NCI-H460 (cell line): ENCODE measurements around the gene SFRP4. TPM values are rescaled to one million over a fixed set of nuclear protein-coding genes. Genes with fewer than 3 reads are reported as not detected.

Source experiments
- DNase-seq: peaks from one replicate; pipeline ENCODE4 v3.0.0-alpha.2; 2016; ENCODE audit warnings: low read depth; ENCODE audit errors: extremely low read depth
- total RNA-seq: library from RNA; depleted of rRNA; stranded (reverse); fragments of >200 nt; shearing (Covaris generic); gene quantifications from 2 replicates; pipeline ENCODE4 v1.2.3, GENCODE V29; 2014

The SFRP4 gene
- total RNA-seq, 1 experiment from 2014 or later: 0.27 TPM

- DNase-seq: no peak
Observed at GRCh38 chr7:37927773-37928444, 11.3 kb upstream of the SFRP4 start.

DNA sequence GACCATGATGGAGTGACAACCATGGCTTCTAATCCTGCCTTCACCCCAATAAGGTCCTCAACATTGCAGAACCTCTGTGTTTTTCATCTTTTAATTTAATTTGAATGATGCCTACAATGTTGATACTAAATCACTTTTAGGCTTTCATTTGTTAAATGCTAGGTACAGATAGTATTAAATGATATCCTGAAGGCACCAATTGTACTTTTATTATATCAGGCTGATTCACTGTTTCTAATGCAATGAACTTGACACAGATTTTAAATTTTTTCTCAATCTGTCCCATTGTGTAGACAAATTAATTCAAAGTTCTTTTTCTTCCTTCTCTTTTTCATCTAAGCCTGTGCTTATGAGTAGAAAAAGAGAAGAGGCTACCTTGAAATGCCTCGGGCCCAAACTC, 9.0 kb upstream of the SFRP4 start:
- no peak for DNase-seq

DNA sequence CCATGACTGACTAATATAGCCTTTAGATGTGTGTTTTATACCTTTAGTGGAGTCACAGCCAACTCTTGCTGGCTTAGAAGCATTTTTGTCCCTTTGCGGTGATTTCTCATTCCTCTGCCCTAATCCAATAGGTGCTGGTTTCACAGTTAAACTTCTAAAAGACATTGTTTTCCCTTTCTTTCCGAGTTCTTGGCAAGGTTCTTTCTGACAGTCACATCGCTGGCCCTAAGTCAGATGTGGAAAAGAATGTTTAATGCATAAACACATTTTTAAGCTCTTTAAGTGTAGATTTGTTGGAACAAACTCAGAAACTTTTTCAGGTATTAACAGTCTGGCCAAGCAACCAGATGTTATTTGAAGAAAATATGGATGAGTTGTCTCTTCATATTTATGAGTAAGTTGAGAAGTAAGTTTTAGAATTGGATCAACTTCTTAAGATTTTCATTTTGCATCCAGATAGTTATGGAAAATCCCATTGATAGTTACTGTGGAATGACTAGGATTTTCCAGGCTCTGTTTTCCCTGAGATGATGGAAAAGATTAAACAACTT, 7.9 kb upstream of the SFRP4 start:
- no peak for DNase-seq

GRCh38 chr7:37923996-37924395, 7.4 kb upstream of the SFRP4 start:
- DNase-seq: no peak

DNA sequence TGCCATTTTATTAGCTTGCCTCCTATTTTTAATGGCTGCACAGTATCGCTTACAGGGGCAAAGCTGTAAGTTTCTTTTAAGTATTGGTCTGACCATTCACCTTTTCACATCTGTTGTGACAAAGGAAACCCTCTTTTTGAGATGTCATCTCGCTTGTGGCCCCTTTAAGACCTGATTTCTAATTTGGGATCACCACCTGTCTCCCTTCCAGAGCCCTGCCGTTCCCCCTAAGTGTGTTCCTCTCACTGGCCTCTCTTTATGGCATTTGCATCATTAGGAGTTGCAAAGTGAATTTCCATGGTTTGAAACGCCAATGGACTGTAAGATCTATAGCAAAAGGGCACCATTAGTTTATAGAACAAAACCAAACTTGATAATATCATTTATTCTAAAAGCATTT, 5.3 kb upstream of the SFRP4 start:
- no peak for DNase-seq

GRCh38 chr7:37920849-37921805, 4.5 kb upstream of the SFRP4 start:
- DNase-seq: peak; percentile 53

- peak; percentile 84 for DNase-seq
Observed at GRCh38 chr7:37920305-37920848, 3.8 kb upstream of the SFRP4 start, which contains the start of gene EPDR1. TSS of gene EPDR1 (plus strand) at chr7:37920640. CDS start at chr7:37920940, 300 bp downstream.

DNA sequence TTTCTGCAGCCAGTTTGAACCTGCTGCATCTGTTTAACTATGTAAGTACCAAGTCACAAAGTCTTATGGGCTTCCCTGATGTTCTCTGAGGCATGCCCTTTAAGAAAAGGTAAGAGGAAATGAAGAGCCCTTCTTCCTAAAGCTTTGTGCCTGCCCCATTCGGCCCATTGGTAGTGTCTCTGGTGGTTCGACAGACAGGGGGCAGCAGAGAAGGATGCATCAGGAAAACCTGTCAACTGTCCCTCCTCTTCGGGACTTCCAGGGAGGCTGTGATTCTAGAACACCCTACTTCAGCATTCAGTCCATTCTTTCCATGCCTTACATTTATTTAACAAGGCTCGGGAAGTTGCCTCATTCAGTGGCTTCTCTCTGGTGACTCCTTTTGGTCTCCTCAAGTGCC, 1.9 kb upstream of the SFRP4 start:
- no peak for DNase-seq

DNA sequence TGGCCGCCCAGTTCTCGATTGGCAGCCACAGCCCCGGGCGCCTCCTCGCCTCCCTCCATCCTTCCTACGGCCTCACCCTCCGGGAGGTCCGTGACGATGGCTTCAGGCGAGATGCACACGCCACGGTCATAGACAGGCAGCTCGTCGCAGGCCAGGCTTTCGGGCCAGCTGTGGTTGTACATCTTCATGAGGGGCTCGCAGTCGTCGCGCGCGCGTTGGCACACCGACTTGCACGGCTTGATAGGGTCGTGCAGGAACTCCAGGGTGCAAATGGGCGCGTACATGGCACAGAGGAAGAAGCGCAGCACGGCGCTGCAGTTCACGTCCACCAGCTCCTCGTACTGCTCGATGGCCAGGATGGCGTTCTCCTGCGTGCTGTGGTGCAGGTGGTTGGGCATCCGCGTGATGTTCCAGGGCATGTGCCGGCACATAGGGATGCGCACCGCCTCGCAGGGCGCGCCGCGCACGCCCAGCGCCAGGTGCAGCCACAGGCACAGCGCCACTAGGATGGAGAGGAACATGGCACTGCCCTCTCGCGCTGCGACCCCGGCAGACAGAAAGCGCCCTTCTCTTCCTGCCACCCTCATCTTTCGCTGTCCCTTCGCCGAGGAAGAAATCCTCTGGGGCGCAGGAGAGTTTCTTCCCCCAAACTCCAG, 472 bp downstream of the SFRP4 start:
- no peak for DNase-seq

GRCh38 chr7:37915438-37915837, 1.2 kb downstream of the SFRP4 start:
- DNase-seq: no peak

DNA sequence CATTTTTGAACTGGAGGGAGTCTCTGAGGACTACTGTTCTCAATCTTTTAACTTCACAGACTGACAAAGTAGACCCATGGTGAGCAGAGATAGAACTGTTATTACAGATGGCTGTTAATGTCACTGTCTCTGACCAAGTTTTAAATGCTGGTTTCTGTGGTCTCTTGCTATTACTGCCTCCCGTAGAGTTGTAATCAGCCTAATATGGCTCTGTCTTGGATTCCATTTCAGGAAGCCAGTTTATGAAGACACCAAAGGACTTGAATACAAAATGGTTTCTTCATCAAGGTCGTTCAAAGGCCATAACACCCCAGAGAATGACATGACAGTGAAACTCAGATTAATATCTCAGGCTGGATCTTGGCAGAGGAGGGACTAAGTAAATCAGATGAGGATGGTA, 3.9 kb downstream of the SFRP4 start:
- DNase-seq: no peak

DNA sequence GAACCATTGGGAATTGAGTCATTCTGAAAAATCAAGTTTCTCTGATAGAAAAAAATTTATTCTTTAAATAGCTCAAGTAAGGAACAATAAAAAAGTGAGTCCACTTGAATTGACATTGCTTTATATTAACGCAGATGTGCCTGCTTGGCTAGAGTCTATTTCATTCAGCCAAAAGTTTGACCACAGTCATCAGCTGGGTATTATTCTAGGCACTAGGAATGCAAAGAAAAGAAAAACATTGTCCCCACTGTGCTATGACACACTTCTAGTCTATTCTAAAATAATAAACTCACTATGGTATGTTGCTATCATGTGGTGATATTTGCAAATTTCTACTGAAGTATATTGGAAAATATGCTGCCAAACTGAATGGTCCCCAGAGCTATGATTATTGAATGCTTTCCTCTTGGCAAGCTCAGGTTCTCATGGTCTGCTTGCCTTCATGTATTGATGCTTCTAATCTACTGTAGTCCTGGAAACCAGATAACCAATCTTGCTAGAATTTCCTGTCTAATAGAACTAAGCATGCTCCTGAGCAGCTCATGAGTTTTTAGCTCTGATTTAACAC, 8.3 kb downstream of the SFRP4 start:
- no peak for DNase-seq

DNA sequence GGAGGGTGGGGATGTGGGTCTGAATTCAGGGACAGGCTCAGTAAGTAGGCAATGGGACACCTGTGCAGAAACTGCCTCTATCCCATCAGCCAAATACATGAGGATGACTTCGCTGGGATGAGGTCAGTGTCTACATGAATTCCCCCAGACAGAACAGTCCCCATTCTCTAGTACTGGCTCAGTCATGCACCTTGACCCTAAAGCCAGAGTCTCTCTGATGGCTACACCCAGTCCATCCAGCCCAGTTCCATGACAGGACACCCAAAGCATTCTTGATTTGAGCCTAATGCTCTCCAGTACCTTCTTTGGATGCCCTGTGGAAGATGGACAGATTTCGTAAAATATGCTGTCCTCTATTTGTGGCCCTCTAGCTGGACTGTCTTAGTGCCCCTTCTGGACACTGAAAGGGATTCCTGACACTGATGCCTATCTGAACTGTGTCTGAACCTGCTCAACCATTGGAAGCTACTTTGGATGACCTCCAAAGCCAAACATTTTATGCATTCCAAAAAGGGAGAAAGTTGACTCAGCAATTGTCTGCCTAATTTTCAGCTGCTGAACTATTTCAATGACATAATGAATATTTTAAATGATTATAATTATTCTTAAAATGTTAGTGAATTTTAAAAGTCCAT, 14.6 kb downstream of the SFRP4 start:
- peak; percentile 17 for DNase-seq

GRCh38 chr7:37901236-37901827, 15.3 kb downstream of the SFRP4 start:
- peak; percentile 55 for DNase-seq

DNA sequence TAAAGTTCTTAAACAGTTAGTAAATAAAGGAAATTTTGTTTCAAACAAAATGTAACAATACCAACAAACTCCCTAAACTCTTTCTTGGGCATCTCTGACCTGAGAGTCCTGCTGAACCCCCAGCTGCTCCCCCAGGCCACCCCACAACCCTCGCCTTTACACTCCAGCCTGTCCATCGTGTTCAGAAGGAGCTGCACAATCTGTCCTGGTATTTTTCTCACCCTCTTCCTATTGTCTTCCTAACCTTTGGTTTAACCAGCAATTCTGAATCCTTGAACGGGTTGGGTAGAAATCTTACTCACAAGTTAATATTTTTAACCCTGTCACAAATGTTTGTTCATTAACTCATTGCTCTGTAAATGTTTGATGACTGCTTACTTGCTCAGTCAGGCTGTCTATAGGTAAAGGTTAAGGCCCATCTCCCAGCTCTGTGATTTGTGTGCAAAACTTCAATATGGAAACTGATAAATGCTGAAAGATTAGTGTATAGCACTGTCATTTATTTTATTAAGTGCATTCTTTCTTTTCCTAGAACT, 16.8 kb downstream of the SFRP4 start:
- no peak for DNase-seq

- no peak for DNase-seq
Observed at GRCh38 chr7:37894671-37895070, 21.9 kb downstream of the SFRP4 start.

- no peak for DNase-seq
Observed at GRCh38 chr7:37893359-37893758, 23.3 kb downstream of the SFRP4 start.

DNA sequence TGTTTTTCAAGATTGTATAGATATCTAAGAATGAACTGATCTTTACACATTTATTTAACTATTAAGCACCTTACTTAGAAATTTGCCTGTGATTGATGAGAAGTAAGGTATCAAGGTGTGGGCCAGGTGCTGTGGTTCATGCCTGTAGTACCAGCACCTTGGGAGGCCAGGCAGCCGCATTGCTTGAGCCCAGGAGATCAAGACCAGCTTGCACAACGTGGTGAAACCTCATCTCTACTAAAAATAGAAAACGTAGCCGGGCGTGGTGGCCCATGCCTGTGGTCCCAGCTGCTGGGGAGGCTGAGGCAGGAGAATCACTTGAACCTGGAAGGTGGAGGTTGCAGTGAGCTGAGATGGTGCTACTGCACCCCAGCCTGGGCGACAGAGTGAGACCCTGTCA, 34.5 kb downstream of the SFRP4 start:
- no peak for DNase-seq
